ENCODE measurements around the gene SERPINB7. TPM values are rescaled to one million over a fixed set of nuclear protein-coding genes. Genes with fewer than 3 reads are reported as not detected.

The SERPINB7 gene
- total RNA-seq, 1 experiment from 2014 or later: 3.4 TPM

GRCh38 chr18:63831080-63831788 lies 56.0 kb downstream of the SERPINB7 start:
- no peak for DNase-seq (ENCODE audit: low read depth)
- in situ Hi-C loops (cut with HindIII; ENCODE audit: low pct_unique_long_range_greater_than_20kb, low sequenced_read_pairs): no loop called here

DNA sequence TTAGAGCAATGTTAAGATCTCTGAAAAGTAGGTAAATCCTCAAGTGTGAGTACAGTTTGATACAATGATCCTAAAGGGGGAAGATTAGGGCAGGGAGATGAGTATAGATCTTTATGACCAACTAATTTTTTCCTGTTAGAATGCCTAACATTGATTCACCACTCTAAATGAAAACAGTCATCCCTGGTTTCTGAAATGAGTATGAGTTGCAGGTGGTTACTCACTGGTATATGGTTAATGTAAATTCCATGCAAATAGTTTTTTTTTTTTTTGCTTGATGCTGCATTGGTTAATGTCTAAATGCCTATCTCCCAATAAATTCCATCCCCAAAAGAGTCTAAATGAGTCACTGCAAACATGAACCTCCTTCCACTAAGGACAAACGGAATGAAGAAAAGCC lies 57.3 kb downstream of the SERPINB7 start:
- in situ Hi-C loops (cut with HindIII; ENCODE audit: low pct_unique_long_range_greater_than_20kb, low sequenced_read_pairs): no loop called here
- no peak for DNase-seq (ENCODE audit: low read depth)

DNA sequence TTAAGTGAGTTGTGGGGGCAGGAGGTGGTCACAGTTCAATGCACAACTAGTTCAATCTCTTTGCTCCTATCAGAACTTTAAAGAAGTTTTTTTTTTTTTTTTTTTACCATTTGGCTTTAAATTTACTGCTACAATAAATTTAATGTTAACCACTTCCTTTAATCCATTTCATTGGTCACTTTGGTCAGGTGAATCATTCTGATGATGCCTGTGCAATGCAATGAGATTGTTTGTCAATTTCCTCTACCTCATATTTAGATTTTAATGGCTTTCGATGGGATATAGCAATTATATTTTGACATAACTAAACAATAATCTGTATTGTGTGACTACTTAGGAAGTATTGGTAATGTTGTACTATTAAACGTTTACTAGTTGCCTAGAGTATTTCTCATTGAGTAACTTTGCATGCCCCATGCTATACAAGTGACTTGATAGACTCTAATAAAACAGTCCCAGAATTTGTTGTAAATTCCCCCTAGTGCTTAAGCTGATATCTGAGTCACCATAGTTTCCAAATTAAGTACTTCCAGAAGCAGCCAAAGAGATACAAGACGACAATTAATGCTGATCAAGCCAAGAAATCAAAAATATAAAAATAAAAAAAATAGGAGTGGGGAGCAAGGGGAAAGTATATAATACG lies 59.4 kb downstream of the SERPINB7 start:
- DNase-seq (ENCODE audit: low read depth): no peak

GRCh38 chr18:63836456-63836855 lies 61.2 kb downstream of the SERPINB7 start:
- no peak for DNase-seq (ENCODE audit: low read depth)
- in situ Hi-C loops (cut with HindIII; ENCODE audit: low pct_unique_long_range_greater_than_20kb, low sequenced_read_pairs): no loop called here

More for the DNA sequence above, 59.4 kb downstream of the SERPINB7 start:
- in situ Hi-C loops (cut with HindIII; ENCODE audit: low pct_unique_long_range_greater_than_20kb, low sequenced_read_pairs): no loop called here

DNA sequence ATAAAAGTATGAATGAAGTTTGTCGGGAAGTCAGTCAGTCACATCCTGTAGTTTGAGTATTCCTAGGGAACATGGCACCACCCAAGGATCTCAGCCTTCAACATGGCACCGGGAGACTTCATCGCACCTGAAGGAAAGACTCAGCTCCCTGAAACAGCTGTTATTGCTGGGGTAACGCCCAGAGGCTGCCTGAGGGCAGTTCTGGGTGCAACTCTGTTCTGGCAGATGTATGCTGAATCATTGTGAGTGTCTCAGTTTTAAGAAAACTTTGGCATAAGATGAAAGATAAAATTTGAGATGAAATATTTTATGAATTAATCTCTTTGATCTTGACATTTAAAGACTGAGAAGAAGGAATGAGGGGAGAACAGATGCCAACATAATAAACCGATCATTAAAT lies 62.4 kb downstream of the SERPINB7 start:
- no peak for DNase-seq (ENCODE audit: low read depth)
- in situ Hi-C loops (cut with HindIII; ENCODE audit: low pct_unique_long_range_greater_than_20kb, low sequenced_read_pairs): no loop called here

GRCh38 chr18:63843008-63843407 lies 67.8 kb downstream of the SERPINB7 start:
- in situ Hi-C loops (cut with HindIII; ENCODE audit: low pct_unique_long_range_greater_than_20kb, low sequenced_read_pairs): no loop called here

GRCh38 chr18:63844254-63844653 lies 69.0 kb downstream of the SERPINB7 start:
- DNase-seq (ENCODE audit: low read depth): peak; percentile 19
- in situ Hi-C loops (cut with HindIII; ENCODE audit: low pct_unique_long_range_greater_than_20kb, low sequenced_read_pairs): no loop called here

More at GRCh38 chr18:63843008-63843407, 67.8 kb downstream of the SERPINB7 start:
- no peak for DNase-seq (ENCODE audit: low read depth)

GRCh38 chr18:63848159-63848558 lies 72.9 kb downstream of the SERPINB7 start:
- in situ Hi-C loops (cut with HindIII; ENCODE audit: low pct_unique_long_range_greater_than_20kb, low sequenced_read_pairs): no loop called here
- peak; percentile 23 for DNase-seq (ENCODE audit: low read depth)

- in situ Hi-C loops (cut with HindIII; ENCODE audit: low pct_unique_long_range_greater_than_20kb, low sequenced_read_pairs): no loop called here
- no peak for DNase-seq (ENCODE audit: low read depth)
Observed at GRCh38 chr18:63850020-63850419, 74.8 kb downstream of the SERPINB7 start.

GRCh38 chr18:63850636-63851035 lies 75.4 kb downstream of the SERPINB7 start:
- in situ Hi-C loops (cut with HindIII; ENCODE audit: low pct_unique_long_range_greater_than_20kb, low sequenced_read_pairs): no loop called here
- DNase-seq (ENCODE audit: low read depth): no peak

Other genes starting within 250 kb of the SERPINB7 start
- gene SERPINB12, start 233.0 kb upstream of the SERPINB7 start, total RNA-seq (2014; rRNA removed; shearing (Covaris generic); ENCODE audit: low replicate concordance): not detected in 2 replicates
- not detected in 2 replicates for gene SERPINB13, start 188.1 kb upstream of the SERPINB7 start, total RNA-seq (2014; rRNA removed; shearing (Covaris generic); ENCODE audit: low replicate concordance)
- not detected in 2 replicates for gene SERPINB4, start 131.2 kb upstream of the SERPINB7 start, total RNA-seq (2014; rRNA removed; shearing (Covaris generic); ENCODE audit: low replicate concordance)
- not detected in 2 replicates for gene SERPINB3, start 113.5 kb upstream of the SERPINB7 start, total RNA-seq (2014; rRNA removed; shearing (Covaris generic); ENCODE audit: low replicate concordance)
- not detected in 2 replicates for gene SERPINB11, start 72.5 kb upstream of the SERPINB7 start, total RNA-seq (2014; rRNA removed; shearing (Covaris generic); ENCODE audit: low replicate concordance)
- gene SERPINB2, start 112.3 kb downstream of the SERPINB7 start, total RNA-seq (2014; rRNA removed; shearing (Covaris generic); ENCODE audit: low replicate concordance): not detected in 2 replicates
- not detected in 2 replicates for gene SERPINB10, start 132.5 kb downstream of the SERPINB7 start, total RNA-seq (2014; rRNA removed; shearing (Covaris generic); ENCODE audit: low replicate concordance)
- gene HMSD, start 173.9 kb downstream of the SERPINB7 start, total RNA-seq (2014; rRNA removed; shearing (Covaris generic); ENCODE audit: low replicate concordance): not detected in 2 replicates
- gene SERPINB8, start 194.7 kb downstream of the SERPINB7 start, total RNA-seq (2014; rRNA removed; shearing (Covaris generic); ENCODE audit: low replicate concordance): 0.12 and 4.9 TPM in 2 replicates

Measured in Caki2 (cell line).